K562 (cell line): ENCODE measurements around the gene RSPH6A. TPM values are rescaled to one million over a fixed set of nuclear protein-coding genes. Genes with fewer than 3 reads are reported as not detected.

Source experiments
- BRD9 ChIP-seq: fragments of 450-650 bp; IDR thresholded peaks from 2 replicates; pipeline ENCODE4 v1.6.1; 2018; ENCODE audit warnings: low read depth; ENCODE audit not compliant: partially characterized antibody
- CBFA2T2 ChIP-seq: fragments of 450-650 bp; conservative IDR thresholded peaks from 2 replicates; pipeline ENCODE4 v1.6.1; 2017; ENCODE audit warnings: mild to moderate bottlenecking
- CREB5 ChIP-seq: fragments of 250-450 bp; sonication (Bioruptor Pico); IDR thresholded peaks from 2 replicates; pipeline ENCODE4 v1.5.0; 2020; ENCODE audit warnings: mild to moderate bottlenecking
- MAZ ChIP-seq, 2 experiments: fragments of 450-650 bp in 1 of 2; sonication (generic) in 1 of 2; formaldehyde crosslinking; IDR thresholded peaks in 1 of 2; conservative IDR thresholded peaks in 1 of 2; 2 replicates each; pipeline versions ENCODE4 v1.4.0 to v1.5.0; 2020; ENCODE audit warnings: mild to moderate bottlenecking in 1 of 2, missing genetic modification reagents in 1 of 2
- MCM7 ChIP-seq, 2 experiments: fragments of 450-650 bp; IDR thresholded peaks; 2 replicates each; pipeline ENCODE4 v1.6.1; 2016 to 2018
- NBN ChIP-seq: fragments of 450-650 bp; IDR thresholded peaks from 2 replicates; pipeline ENCODE4 v1.6.1; 2016; ENCODE audit warnings: low read depth, mild to moderate bottlenecking
- PHF8 ChIP-seq: fragments of 200-600 bp; sonication (generic); IDR thresholded peaks from 2 replicates; pipeline ENCODE4 v1.6.1; 2012; ENCODE audit warnings: mixed run types, mild to moderate bottlenecking, inconsistent platforms, low read length, moderate library complexity, borderline replicate concordance
- PRMT5 ChIP-seq: sonication (generic); formaldehyde crosslinking; IDR thresholded peaks from 2 replicates; pipeline ENCODE4 v1.5.0; 2020; ENCODE audit warnings: missing genetic modification reagents
- SMAD4 ChIP-seq: fragments of 250-450 bp; sonication (Bioruptor Pico); conservative IDR thresholded peaks from 2 replicates; pipeline ENCODE4 v1.8.0; 2021; ENCODE audit warnings: inconsistent platforms, mild to moderate bottlenecking, moderate library complexity
- XRCC4 ChIP-seq: IDR thresholded peaks from one replicate; pipeline ENCODE4 v1.6.1; 2011; ENCODE audit not compliant: insufficient read depth, insufficient read length; ENCODE audit errors: extremely low read depth
- ZBTB12 ChIP-seq: fragments of 250-450 bp; sonication (Bioruptor Pico); IDR thresholded peaks from 2 replicates; pipeline ENCODE4 v1.4.0; 2020
- ZNF217 ChIP-seq: sonication (generic); formaldehyde crosslinking; IDR thresholded peaks from 2 replicates; pipeline ENCODE4 v1.8.0; 2022; ENCODE audit warnings: mild to moderate bottlenecking, missing genetic modification reagents
- ZNF316 ChIP-seq: fragments of 450-650 bp; IDR thresholded peaks from 2 replicates; pipeline ENCODE4 v1.6.1; 2016
- ZNF445 ChIP-seq: fragments of 250-450 bp; sonication (Bioruptor Pico); IDR thresholded peaks from 2 replicates; pipeline ENCODE4 v1.4.0; 2020; ENCODE audit warnings: low read depth, mild to moderate bottlenecking, moderate library complexity
- ZNF592 ChIP-seq: fragments of 450-650 bp; IDR thresholded peaks from 2 replicates; pipeline ENCODE4 v1.6.1; 2017; ENCODE audit warnings: antibody characterized with exemption, mild to moderate bottlenecking
- polyA plus RNA-seq, 8 experiments: library from polyadenylated mRNA; depleted of rRNA in 4 of 8; stranded (reverse) in 5 of 8; unstranded in 3 of 8; fragments of >200 nt; fragmentation: Nextera tagmentation in 2 of 8; fragmentation: Illumina TruSeq in 1 of 8; extraction: Ambion mirVana in 2 of 8; extraction: Trizol in 1 of 8; gene quantifications; 2 replicates each; pipeline versions ENCODE4 v1.2.1 to v1.2.3, GENCODE V29; 2011 to 2014; ENCODE audit warnings: inconsistent platforms in 1 of 8, missing spikeins in 1 of 8
- total RNA-seq, 7 experiments: library from RNA; depleted of rRNA in 6 of 7; stranded (reverse); fragments of >200 nt in 6 of 7; fragmentation: Illumina TruSeq in 2 of 7; extraction: Trizol in 2 of 7; gene quantifications; 2 replicates each; pipeline versions ENCODE4 v1.2.1 to v1.2.3, GENCODE V29; 2011 to 2021; ENCODE audit warnings: low replicate concordance in 1 of 7

RSPH6A gene
- total and polyA plus RNA-seq, 9 of the 15 experiments (the other 6 are each of a cell fraction or from before 2014, with no cell fraction given), result 0.03 to 0.15 (median 0.07) TPM; not detected in 5

- TF ChIP-seq ZNF592, result peak; percentile 93
- peak; percentile 100 for TF ChIP-seq ZNF316
- no peak for TF ChIP-seq MCM7 (IDR thresholded peaks at IDR 0.05)
- TF ChIP-seq NBN, result 0 out of 2 replicates have a peak, but pooled peaks have one; percentile 35
- TF ChIP-seq MAZ (CRISPR knock-in tag; conservative IDR thresholded peaks at IDR 0.05 in 1 of 2, IDR thresholded peaks at IDR 0.05 in 1 of 2), result no peak
- 0 out of 2 replicates have a peak, but pooled peaks have one; percentile 40 for TF ChIP-seq SMAD4 (CRISPR knock-in tag)
- TF ChIP-seq PRMT5 (CRISPR knock-in tag), result no peak
- TF ChIP-seq XRCC4, result no peak
- no peak for TF ChIP-seq CBFA2T2
- no peak for TF ChIP-seq ZNF445 (CRISPR knock-in tag)
- TF ChIP-seq BRD9, result no peak
- no peak for TF ChIP-seq ZNF217
- peak; percentile 17; the same call in 1 of the 2 replicates for TF ChIP-seq PHF8
- no peak for TF ChIP-seq CREB5 (CRISPR knock-in tag)
- TF ChIP-seq ZBTB12, result no peak
These were observed 5.4 kb downstream of the RSPH6A start (continued) for GRCh38 chr19:45809643-45810159.
